Stimulated activated CD8-positive, alpha-beta memory T cell treated with anti-CD3 and anti-CD28 coated beads, Interleukin-2, amount 100 ng/mL, for 48 hours (primary cell): Measurements from ENCODE around the gene PALMD.

ENCODE experiments used
- DNase-seq, 2 donors: peaks; one replicate each; pipeline ENCODE4 v3.0.0-alpha.2; 2020; ENCODE audit warnings: low read depth in 2 of 2

The PALMD gene

DNA sequence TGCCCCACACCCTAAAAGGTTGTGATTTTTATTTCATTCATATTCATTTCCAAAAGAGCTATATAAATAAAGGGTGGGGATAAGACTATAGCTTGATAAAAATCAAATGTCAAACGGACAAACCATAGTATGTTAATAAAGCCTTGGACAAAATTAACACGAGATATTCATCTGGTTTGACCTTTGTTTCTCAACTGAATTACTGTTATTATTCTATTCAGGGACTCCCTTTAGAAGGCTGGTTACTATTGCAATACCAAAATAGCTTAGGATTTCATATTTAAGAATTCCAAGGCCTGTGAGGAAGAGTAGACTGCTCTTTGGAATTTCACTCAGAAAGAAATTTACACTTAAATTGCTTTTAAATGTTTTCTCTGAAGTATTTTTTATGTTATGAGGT, 10.2 kb upstream of the PALMD start:
- DNase-seq, result no peak

DNA sequence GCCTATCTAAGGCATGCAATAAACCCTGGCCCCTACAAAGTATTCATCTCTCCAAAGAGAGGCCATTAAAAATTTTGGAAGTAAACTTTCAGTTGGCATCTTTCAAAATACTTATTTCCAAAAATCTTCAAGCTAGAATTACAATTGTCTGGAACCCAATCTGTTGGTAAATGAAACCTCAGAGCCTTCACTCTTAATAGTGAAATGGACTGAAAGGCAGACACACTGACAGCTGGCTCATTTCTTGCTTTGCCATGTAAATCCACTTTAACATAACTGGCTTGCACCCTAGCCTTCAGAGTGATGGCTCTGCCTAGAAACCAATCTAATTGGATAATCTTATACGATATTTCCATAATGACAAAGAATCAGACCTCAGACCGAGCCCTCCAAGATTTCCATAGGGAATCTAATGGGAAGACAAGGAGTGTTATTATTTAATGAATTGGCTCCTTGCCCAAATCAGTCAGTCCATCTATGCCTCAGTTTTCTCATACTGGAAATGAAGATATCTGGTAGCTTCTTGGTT, 9.2 kb upstream of the PALMD start:
- DNase-seq, result no peak

DNA sequence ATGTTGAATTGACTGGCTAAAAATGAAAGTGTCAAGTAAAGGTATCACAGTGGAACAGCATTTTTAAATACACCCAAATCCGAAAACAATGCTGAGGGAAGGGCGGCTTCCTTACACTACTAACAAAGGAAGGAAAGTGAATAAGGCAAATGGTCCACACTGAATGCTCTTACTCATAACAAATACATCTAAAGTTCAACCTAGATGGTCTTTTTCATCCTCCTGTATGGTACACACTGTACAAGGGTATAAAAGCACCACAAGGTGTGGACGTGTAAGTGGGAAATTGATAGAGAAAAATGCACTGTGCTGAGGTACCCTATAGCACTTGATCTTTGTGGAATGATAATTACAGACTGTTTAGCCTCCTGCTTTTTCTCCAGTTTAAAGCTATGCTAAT, 7.1 kb upstream of the PALMD start:
- DNase-seq, result no peak

GRCh38 chr1:99639408-99639807, 6.5 kb upstream of the PALMD start:
- no peak for DNase-seq

GRCh38 chr1:99639945-99640344, 6.0 kb upstream of the PALMD start:
- DNase-seq, result no peak

DNA sequence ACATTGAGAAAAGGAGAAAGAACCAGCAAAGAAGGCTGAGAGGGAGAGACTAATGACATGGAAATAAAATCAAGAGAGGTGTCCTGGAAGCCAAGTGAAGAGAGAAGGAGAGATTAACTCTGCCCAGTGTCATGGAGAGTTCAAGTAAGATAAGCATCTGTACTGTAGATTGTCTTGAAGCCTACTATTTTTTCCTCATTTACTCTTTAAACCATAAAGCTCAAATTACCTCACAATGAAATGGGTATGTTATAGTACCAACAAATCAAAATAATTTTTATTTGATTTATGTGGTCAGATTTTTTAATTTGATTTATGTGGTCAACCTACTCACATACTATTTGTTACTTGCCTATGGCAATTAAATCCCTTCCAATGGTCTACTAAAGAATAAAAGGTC, 5.2 kb upstream of the PALMD start:
- no peak for DNase-seq

- DNase-seq, result no peak
Measured at GRCh38 chr1:99641558-99641957, 4.4 kb upstream of the PALMD start.

- DNase-seq, result no peak
Measured at GRCh38 chr1:99642053-99642452, 3.9 kb upstream of the PALMD start.

- no peak for DNase-seq
Measured at GRCh38 chr1:99643021-99643779, 2.7 kb upstream of the PALMD start.

GRCh38 chr1:99644279-99645004, 1.5 kb upstream of the PALMD start:
- no peak for DNase-seq

- DNase-seq, result no peak
Measured at GRCh38 chr1:99645203-99645602, 710 bp upstream of the PALMD start.

GRCh38 chr1:99646868-99647267, 955 bp downstream of the PALMD start:
- no peak for DNase-seq

GRCh38 chr1:99647490-99647889, 1.6 kb downstream of the PALMD start:
- no peak for DNase-seq

GRCh38 chr1:99648107-99648506, 2.2 kb downstream of the PALMD start:
- DNase-seq, result no peak

GRCh38 chr1:99650030-99650429, 4.1 kb downstream of the PALMD start:
- no peak for DNase-seq

- no peak for DNase-seq
Measured at GRCh38 chr1:99650773-99651437, 5.0 kb downstream of the PALMD start.

- DNase-seq, result no peak
Measured at GRCh38 chr1:99652881-99653281, 7.0 kb downstream of the PALMD start.

DNA sequence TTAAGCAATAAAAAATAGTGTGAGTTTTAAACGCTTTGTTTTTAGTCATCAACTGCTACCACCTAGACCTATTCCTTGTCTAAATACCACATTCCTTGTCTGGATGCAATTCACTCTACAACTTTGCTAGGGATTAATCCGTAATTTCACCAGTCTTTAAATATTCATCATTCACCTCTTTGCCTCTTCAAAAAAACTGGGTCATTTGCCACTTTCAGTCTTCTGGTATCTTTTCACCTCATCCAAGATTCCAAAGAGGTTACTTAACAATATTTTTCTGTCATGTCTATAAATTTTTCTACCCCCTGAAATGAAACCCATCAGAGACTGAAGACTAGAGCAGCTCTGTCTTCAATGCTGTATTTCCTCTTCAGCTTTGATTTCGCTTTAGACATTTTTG, 9.5 kb downstream of the PALMD start:
- no peak for DNase-seq

- no peak for DNase-seq
Measured at GRCh38 chr1:99656701-99657100, 10.8 kb downstream of the PALMD start.

- DNase-seq, result no peak
Measured at GRCh38 chr1:99657213-99658030, 11.5 kb downstream of the PALMD start.

DNA sequence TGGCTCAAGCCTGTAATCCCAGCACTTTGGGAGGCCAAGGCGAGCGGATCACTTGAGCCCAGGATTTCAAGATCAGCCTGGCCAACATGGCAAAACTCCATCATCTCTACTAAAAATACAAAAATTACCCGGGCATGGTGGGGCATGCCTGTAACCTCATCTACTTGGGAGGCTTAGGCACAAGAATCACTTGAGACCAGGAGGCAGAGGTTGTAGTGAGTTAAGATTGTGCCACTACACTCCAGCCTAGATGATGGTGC, 12.0 kb downstream of the PALMD start:
- no peak for DNase-seq

GRCh38 chr1:99659755-99660210, 13.9 kb downstream of the PALMD start:
- no peak for DNase-seq
